Measurements from ENCODE around the gene KRTAP5-9. TPM values are rescaled to one million over a fixed set of nuclear protein-coding genes. Genes with fewer than 3 reads are reported as not detected.

The KRTAP5-9 gene
- total and polyA plus RNA-seq, 10 of the 15 experiments (the other 5 are each of a cell fraction or from before 2014, with no cell fraction given) = 0.06 to 0.38 (median 0.19) TPM; not detected in 4

DNA sequence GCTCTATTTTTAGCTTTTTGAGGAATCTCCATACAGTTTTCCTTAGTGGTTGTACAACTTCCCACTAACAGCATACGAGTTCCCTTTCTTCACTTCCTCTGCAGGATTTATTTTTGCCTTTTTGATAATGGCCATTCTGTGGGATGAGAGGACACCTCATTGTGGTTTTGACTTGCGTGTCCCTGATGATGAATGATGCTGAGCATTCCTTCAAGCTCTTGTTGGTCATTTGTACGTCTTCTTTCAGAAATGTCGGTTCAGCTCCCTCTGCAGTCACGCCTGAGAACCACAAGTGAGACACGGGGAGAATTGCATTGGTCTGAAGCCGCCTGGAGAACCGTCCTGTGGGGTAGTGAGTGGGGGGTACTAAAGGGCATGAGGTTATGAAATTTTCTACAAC, 15.2 kb downstream of the KRTAP5-9 start:
- Histone ChIP-seq H3K4me2 (ENCODE audit: control insufficient read depth, insufficient read depth) (no peak overlapping the region), H3K36me3 (ENCODE audit: control insufficient read depth in 2 of 2, insufficient read depth in 2 of 2, low read length in 1 of 2) (no peaks in the 10 kb centered on the region), H3K4me1 (ENCODE audit: control insufficient read depth, insufficient read depth, low read length) (no peaks in the 10 kb centered on the region), H3K9ac (ENCODE audit: control insufficient read depth, insufficient read depth, low read length) (no peak overlapping the region), H3K4me3 (no peak overlapping the region), H3K27me3 (replicated peaks in 1 of 2; ENCODE audit: control insufficient read depth in 2 of 2, insufficient read depth in 2 of 2, low read length in 1 of 2) (no peaks in the 10 kb centered on the region), H4K20me1 (ENCODE audit: control insufficient read depth, insufficient read depth) (no peaks in the 10 kb centered on the region), H3K9me3 (replicated peaks; ENCODE audit: control insufficient read depth, insufficient read depth, low read length) (no peaks in the 10 kb centered on the region), H3K79me2 (ENCODE audit: control insufficient read depth, insufficient read depth, low read length) (no peaks in the 10 kb centered on the region), H2AFZ (ENCODE audit: control insufficient read depth, low read depth, low read length) (no peak overlapping the region), H3K27ac (ENCODE audit: control insufficient read depth, insufficient read depth) (no peak overlapping the region)
- in situ Hi-C loops (cut with MboI) = no loop called here
- FAIRE-seq (peak; percentile 68), ATAC-seq (peak; percentile 75), DNase-seq (ENCODE audit: low read depth, low spot score) (no peak)
- ChIA-PET CTCF (interaction anchor here (0.6 to 2.0 kb wide), 14 partner anchors 11 to 190 kb away, joined by 3 to 8 read pairs (median 5); no protein-coding TSS in a partner anchor), POLR2A (no interaction called here), SMC1A (ENCODE audit: uncharacterized antibody, unreplicated experiment) (interaction anchor here (0.8 to 1.5 kb wide), 6 partner anchors 10 to 115 kb away, joined by 3 to 6 read pairs (median 4); partner anchors contain the start of gene DHCR7), RAD21 (ENCODE audit: unreplicated experiment) (interaction anchor here (0.7 to 1.1 kb wide), 3 partner anchors 14 to 111 kb away, joined by 3 to 7 read pairs (median 4); partner anchors contain the start of gene NADSYN1)
- 0% methylated on average over 8 of the region's 8 CpGs for WGBS (ENCODE audit: insufficient coverage, insufficient replicate concordance, low lambda C conversion rate, missing lambda C conversion rate)
- BruUV-seq (replicated peaks) = no TSS peak
- intact Hi-C loops (cut with micrococcal nuclease; ENCODE audit: unreplicated experiment) = loop anchor here (10.0 kb wide), 1 partner anchor 139 kb away; no protein-coding TSS in a partner anchor
- TF ChIP-seq RUNX3 (IDR thresholded peaks at IDR 0.05; ENCODE audit: low read length) (peak; percentile 72), IKZF1 (conservative IDR thresholded peaks at IDR 0.05) (0 out of 2 replicates have a peak, but pooled peaks have one; percentile 12), YY1 (IDR thresholded peaks at IDR 0.05; ENCODE audit: low read depth, low read length) (0 out of 2 replicates have a peak, but pooled peaks have one; percentile 13), SMC3 (IDR thresholded peaks at IDR 0.05; ENCODE audit: borderline replicate concordance, low read length) (peak; percentile 65; the same call in 1 of the 2 replicates), CHD1 (IDR thresholded peaks at IDR 0.05; ENCODE audit: low read depth, low read length) (no peak), CBX3 (IDR thresholded peaks at IDR 0.05; ENCODE audit: borderline replicate concordance, low read depth) (no peak), BRCA1 (IDR thresholded peaks at IDR 0.05; ENCODE audit: low read depth, low read length) (no peak), ZNF384 (IDR thresholded peaks at IDR 0.05; ENCODE audit: borderline replicate concordance, low read depth, low read length) (no peak), FOXM1 (IDR thresholded peaks at IDR 0.05; ENCODE audit: low read depth, low read length) (0 out of 2 replicates have a peak, but pooled peaks have one; percentile 38), MTA3 (IDR thresholded peaks at IDR 0.05; ENCODE audit: borderline replicate concordance, low read length) (no peak), PAX8 (IDR thresholded peaks at IDR 0.05) (no peak), RAD21 (IDR thresholded peaks at IDR 0.05; ENCODE audit: insufficient read depth, low read depth, low read length) (peak; percentile 83), BMI1 (IDR thresholded peaks at IDR 0.05; ENCODE audit: borderline replicate concordance) (no peak)
- TF ChIP-seq, protein P1, sequence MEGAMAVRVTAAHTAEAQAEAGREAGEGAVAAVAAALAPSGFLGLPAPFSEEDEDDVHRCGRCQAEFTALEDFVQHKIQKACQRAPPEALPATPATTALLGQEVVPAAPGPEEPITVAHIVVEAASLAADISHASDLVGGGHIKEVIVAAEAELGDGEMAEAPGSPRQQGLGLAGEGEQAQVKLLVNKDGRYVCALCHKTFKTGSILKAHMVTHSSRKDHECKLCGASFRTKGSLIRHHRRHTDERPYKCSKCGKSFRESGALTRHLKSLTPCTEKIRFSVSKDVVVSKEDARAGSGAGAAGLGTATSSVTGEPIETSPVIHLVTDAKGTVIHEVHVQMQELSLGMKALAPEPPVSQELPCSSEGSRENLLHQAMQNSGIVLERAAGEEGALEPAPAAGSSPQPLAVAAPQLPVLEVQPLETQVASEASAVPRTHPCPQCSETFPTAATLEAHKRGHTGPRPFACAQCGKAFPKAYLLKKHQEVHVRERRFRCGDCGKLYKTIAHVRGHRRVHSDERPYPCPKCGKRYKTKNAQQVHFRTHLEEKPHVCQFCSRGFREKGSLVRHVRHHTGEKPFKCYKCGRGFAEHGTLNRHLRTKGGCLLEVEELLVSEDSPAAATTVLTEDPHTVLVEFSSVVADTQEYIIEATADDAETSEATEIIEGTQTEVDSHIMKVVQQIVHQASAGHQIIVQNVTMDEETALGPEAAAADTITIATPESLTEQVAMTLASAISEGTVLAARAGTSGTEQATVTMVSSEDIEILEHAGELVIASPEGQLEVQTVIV (IDR thresholded peaks at IDR 0.05; ENCODE audit: borderline replicate concordance, partially characterized antibody) = no peak
- TF ChIP-seq, protein P2, sequence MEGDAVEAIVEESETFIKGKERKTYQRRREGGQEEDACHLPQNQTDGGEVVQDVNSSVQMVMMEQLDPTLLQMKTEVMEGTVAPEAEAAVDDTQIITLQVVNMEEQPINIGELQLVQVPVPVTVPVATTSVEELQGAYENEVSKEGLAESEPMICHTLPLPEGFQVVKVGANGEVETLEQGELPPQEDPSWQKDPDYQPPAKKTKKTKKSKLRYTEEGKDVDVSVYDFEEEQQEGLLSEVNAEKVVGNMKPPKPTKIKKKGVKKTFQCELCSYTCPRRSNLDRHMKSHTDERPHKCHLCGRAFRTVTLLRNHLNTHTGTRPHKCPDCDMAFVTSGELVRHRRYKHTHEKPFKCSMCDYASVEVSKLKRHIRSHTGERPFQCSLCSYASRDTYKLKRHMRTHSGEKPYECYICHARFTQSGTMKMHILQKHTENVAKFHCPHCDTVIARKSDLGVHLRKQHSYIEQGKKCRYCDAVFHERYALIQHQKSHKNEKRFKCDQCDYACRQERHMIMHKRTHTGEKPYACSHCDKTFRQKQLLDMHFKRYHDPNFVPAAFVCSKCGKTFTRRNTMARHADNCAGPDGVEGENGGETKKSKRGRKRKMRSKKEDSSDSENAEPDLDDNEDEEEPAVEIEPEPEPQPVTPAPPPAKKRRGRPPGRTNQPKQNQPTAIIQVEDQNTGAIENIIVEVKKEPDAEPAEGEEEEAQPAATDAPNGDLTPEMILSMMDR (IDR thresholded peaks at IDR 0.05 in 2 of 3, conservative IDR thresholded peaks at IDR 0.05 in 1 of 3; ENCODE audit: control insufficient read depth in 2 of 3, extremely low read depth in 1 of 3, insufficient read depth in 1 of 3, low read depth in 3 of 3, low read length in 3 of 3) = peak; percentile 66 to 71 (median 69)
- TF ChIP-seq, protein P3, sequence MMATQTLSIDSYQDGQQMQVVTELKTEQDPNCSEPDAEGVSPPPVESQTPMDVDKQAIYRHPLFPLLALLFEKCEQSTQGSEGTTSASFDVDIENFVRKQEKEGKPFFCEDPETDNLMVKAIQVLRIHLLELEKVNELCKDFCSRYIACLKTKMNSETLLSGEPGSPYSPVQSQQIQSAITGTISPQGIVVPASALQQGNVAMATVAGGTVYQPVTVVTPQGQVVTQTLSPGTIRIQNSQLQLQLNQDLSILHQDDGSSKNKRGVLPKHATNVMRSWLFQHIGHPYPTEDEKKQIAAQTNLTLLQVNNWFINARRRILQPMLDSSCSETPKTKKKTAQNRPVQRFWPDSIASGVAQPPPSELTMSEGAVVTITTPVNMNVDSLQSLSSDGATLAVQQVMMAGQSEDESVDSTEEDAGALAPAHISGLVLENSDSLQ (IDR thresholded peaks at IDR 0.05) = no peak

Data from GM12878 (cell line).